HCT116 (cell line): ENCODE results near the gene BCO2. TPM values are rescaled to one million over a fixed set of nuclear protein-coding genes. Genes with fewer than 3 reads are reported as not detected.

Experiments
- ATAC-seq: fragments of 200-7000 bp; cut with Tn5 transposase; 2 replicates; pipeline ENCODE4 v1.9.1; 2020; ENCODE audit warnings: mild to moderate bottlenecking, moderate library complexity
- BruUV-seq: library from RNA; stranded (reverse); fragments of 400-500 nt; replicated peaks from 2 replicates; lab custom pipeline; 2021; lab: Mats Ljungman, UMichigan
- CTCF ChIA-PET: fragments of 300-600 bp; sonication (Branson Sonifier 250); formaldehyde crosslinking; loops from one replicate; lab custom pipeline; 2021; ENCODE audit warnings: antibody characterized with exemption; lab: Charles Lee
- POLR2A ChIA-PET: fragments of 300-600, 350-600 bp; sonication (Branson Sonifier 250); formaldehyde crosslinking; loops from one replicate; lab custom pipeline; 2021; ENCODE audit warnings: antibody characterized with exemption; lab: Charles Lee
- RAD21 ChIA-PET, 2 experiments: fragments of 300-600 bp; sonication (Branson Sonifier 250); formaldehyde crosslinking; loops; one replicate each; lab custom pipeline; 2023; ENCODE audit warnings: low total read pairs in 2 of 2; ENCODE audit not compliant: uncharacterized antibody in 2 of 2, unreplicated experiment in 2 of 2, low non-redundant PET in 1 of 2; lab: Charles Lee
- DNase-seq: peaks from one replicate; pipeline ENCODE4 v3.0.0-alpha.2; 2010; ENCODE audit warnings: low read depth, low spot score
- H2AFZ ChIP-seq: fragments of 200-600 bp; shearing (Covaris generic), sonication (generic); 2 replicates; pipeline ENCODE4 v1.6.1; 2017; ENCODE audit warnings: low read depth, mixed run types, mixed read lengths, antibody characterized with exemption, low read length; ENCODE audit not compliant: poor library complexity, severe bottlenecking
- H3K27ac ChIP-seq: 2 replicates; pipeline ENCODE4 v1.5.1; 2012; ENCODE audit warnings: low read depth, low read length
- H3K27me3 ChIP-seq: fragments of 200-600 bp; sonication (generic); 2 replicates; pipeline ENCODE4 v1.6.1; 2016; ENCODE audit warnings: mixed run types, low read length, mixed read lengths; ENCODE audit not compliant: insufficient read depth
- H3K36me3 ChIP-seq, 2 experiments: fragments of 200-500 bp in 1 of 2; fragments of 200-600 bp in 1 of 2; sonication (Bioruptor generic) in 1 of 2; sonication (generic) in 1 of 2; 2 replicates each; pipeline versions ENCODE4 v1.5.1 to v1.6.1; 2014 to 2016; ENCODE audit warnings: low read length in 2 of 2, inconsistent platforms in 1 of 2, mixed read lengths in 1 of 2, mixed run types in 1 of 2; ENCODE audit not compliant: insufficient read depth in 2 of 2, control insufficient read depth in 1 of 2
- H3K4me1 ChIP-seq, 2 experiments: fragments of 200-600 bp in 1 of 2; sonication (generic) in 1 of 2; 2 replicates each; pipeline versions ENCODE4 v1.5.1 to v1.6.1; 2012 to 2017; ENCODE audit warnings: low read length in 2 of 2, inconsistent platforms in 1 of 2, mild to moderate bottlenecking in 1 of 2, mixed read lengths in 1 of 2, mixed run types in 1 of 2, moderate library complexity in 1 of 2; ENCODE audit not compliant: insufficient read depth in 2 of 2, control insufficient read depth in 1 of 2
- H3K4me2 ChIP-seq: fragments of 200-600 bp; sonication (generic); 2 replicates; pipeline ENCODE4 v1.6.1; 2017; ENCODE audit warnings: mixed run types, low read length, mixed read lengths
- H3K4me3 ChIP-seq, 2 experiments: fragments of 200-600 bp in 1 of 2; sonication (generic) in 1 of 2; replicated peaks in 1 of 2; 2 replicates each; pipeline ENCODE4 v1.5.1; 2011 to 2016; ENCODE audit warnings: low read length in 2 of 2, control low read depth in 1 of 2, low read depth in 1 of 2, mild to moderate bottlenecking in 1 of 2, mixed read lengths in 1 of 2, mixed run types in 1 of 2
- H3K79me2 ChIP-seq: fragments of 200-600 bp; sonication (generic); 2 replicates; pipeline ENCODE4 v1.6.1; 2017; ENCODE audit warnings: mild to moderate bottlenecking, mixed run types, low read length, moderate library complexity, mixed read lengths; ENCODE audit not compliant: insufficient read depth
- H3K9ac ChIP-seq: fragments of 200-600 bp; sonication (generic); 2 replicates; pipeline ENCODE4 v1.6.1; 2016; ENCODE audit warnings: low read length, mixed read lengths
- H3K9me2 ChIP-seq: fragments of 200-600 bp; sonication (generic), shearing (Covaris generic); 2 replicates; pipeline ENCODE4 v1.6.1; 2017; ENCODE audit warnings: mixed run types, mild to moderate bottlenecking, moderate library complexity; ENCODE audit not compliant: insufficient read depth
- H3K9me3 ChIP-seq, 2 experiments: fragments of 200-500 bp in 1 of 2; fragments of 200-600 bp in 1 of 2; sonication (Bioruptor generic) in 1 of 2; sonication (generic) in 1 of 2; 2 replicates each; pipeline ENCODE4 v1.6.1; 2014 to 2017; ENCODE audit warnings: low read length in 2 of 2, mixed read lengths in 2 of 2, inconsistent platforms in 1 of 2, low read depth in 1 of 2, mild to moderate bottlenecking in 1 of 2, mixed run types in 1 of 2, moderate library complexity in 1 of 2; ENCODE audit not compliant: control insufficient read depth in 1 of 2, insufficient read depth in 1 of 2
- H4K20me1 ChIP-seq: fragments of 200-600 bp; sonication (generic), shearing (Covaris generic); 2 replicates; pipeline ENCODE4 v1.6.1; 2017; ENCODE audit warnings: mixed run types, mild to moderate bottlenecking, moderate library complexity; ENCODE audit not compliant: insufficient read depth
- ATF3 ChIP-seq: IDR thresholded peaks from 2 replicates; pipeline ENCODE4 v1.6.1; 2012
- CTCF ChIP-seq, 3 experiments: fragments of 200-600 bp in 1 of 3; sonication (generic) in 1 of 3; IDR thresholded peaks in 2 of 3; conservative IDR thresholded peaks in 1 of 3; 2 replicates each; pipeline ENCODE4 v1.5.1; 2012 to 2017; ENCODE audit warnings: low read depth in 2 of 3, low read length in 2 of 3, antibody characterized with exemption in 1 of 3, borderline replicate concordance in 1 of 3, control low read depth in 1 of 3, mild to moderate bottlenecking in 1 of 3, mixed read lengths in 1 of 3, mixed run types in 1 of 3, moderate library complexity in 1 of 3; ENCODE audit not compliant: insufficient read depth in 1 of 3
- EGR1 ChIP-seq: IDR thresholded peaks from 2 replicates; pipeline ENCODE4 v1.6.1; 2012; ENCODE audit warnings: low read depth
- ELF1 ChIP-seq: IDR thresholded peaks from 2 replicates; pipeline ENCODE4 v1.6.1; 2012; ENCODE audit warnings: low read depth, borderline replicate concordance
- EZH2phosphoT487 ChIP-seq: fragments of 200-600 bp; IDR thresholded peaks from 2 replicates; pipeline ENCODE4 v1.6.1; 2018; ENCODE audit warnings: antibody characterized with exemption, borderline replicate concordance
- POLR2A ChIP-seq: IDR thresholded peaks from 2 replicates; pipeline ENCODE4 v1.7.0; 2011; ENCODE audit warnings: borderline replicate concordance; ENCODE audit not compliant: insufficient read depth, insufficient read length; ENCODE audit errors: extremely low read depth
- POLR2AphosphoS5 ChIP-seq: IDR thresholded peaks from 2 replicates; pipeline ENCODE4 v1.6.1; 2011; ENCODE audit warnings: mild to moderate bottlenecking, low read depth, low read length, moderate library complexity
- RAD21 ChIP-seq: IDR thresholded peaks from 2 replicates; pipeline ENCODE4 v1.6.1; 2012; ENCODE audit warnings: low read depth, mild to moderate bottlenecking
- REST ChIP-seq: IDR thresholded peaks from 2 replicates; pipeline ENCODE4 v1.6.1; 2012; ENCODE audit warnings: low read depth
- SIN3A ChIP-seq: IDR thresholded peaks from 2 replicates; pipeline ENCODE4 v1.6.1; 2012; ENCODE audit warnings: low read depth
- SP1 ChIP-seq: IDR thresholded peaks from 2 replicates; pipeline ENCODE4 v1.6.1; 2012; ENCODE audit warnings: low read depth
- TCF7L2 ChIP-seq: IDR thresholded peaks from 2 replicates; pipeline ENCODE4 v1.7.0; 2011; ENCODE audit warnings: borderline replicate concordance, inconsistent platforms; ENCODE audit not compliant: insufficient read depth, insufficient read length; ENCODE audit errors: extremely low read depth
- YY1 ChIP-seq: IDR thresholded peaks from 2 replicates; pipeline ENCODE4 v1.6.1; 2011; ENCODE audit warnings: low read length, low read depth, moderate library complexity, mild to moderate bottlenecking; ENCODE audit not compliant: insufficient replicate concordance; ENCODE audit errors: extremely low read depth
- intact Hi-C: fragments of 100-400 bp; cut with micrococcal nuclease; formaldehyde crosslinking; loops from 2 replicates; pipeline ENCODE4 v1.10.0; 2022
- total RNA-seq: library from RNA; stranded (reverse); gene quantifications from one replicate; pipeline ENCODE4 v1.2.1, GENCODE V29; 2021; ENCODE audit not compliant: unreplicated experiment

BCO2 gene
- total RNA-seq, 1 experiment from 2014 or later = 4.0 TPM

- TF ChIP-seq ATF3 = no peak
- Histone ChIP-seq H2AFZ (no peak overlapping the region), H3K9me3 (no peaks in the 10 kb centered on the region), H3K4me1 (peaks cover 49 to 87% of the 10 kb centered on the region in 2 experiments), H3K9me2 (no peaks in the 10 kb centered on the region), H3K9ac (peak overlapping the region; percentile 30), H3K79me2 (peaks cover 78% of the 10 kb centered on the region), H3K4me2 (peak overlapping the region; percentile 76), H4K20me1 (no peaks in the 10 kb centered on the region), H3K27me3 (no peaks in the 10 kb centered on the region), H3K4me3 (peak overlapping the region in 1 of 2 experiments; percentile 21; a peak in 1 of 4 replicates), H3K36me3 (peaks cover 0 to 12% of the 10 kb centered on the region in 2 experiments; a peak in 2 of 4 replicates), H3K27ac (peak overlapping the region; percentile 86; the same call in 1 of the 2 replicates)
- BruUV-seq = no TSS peak
- ChIA-PET POLR2A (interaction anchor here (0.7 kb wide), 1 partner anchor 117 kb away, joined by 3 read pairs; no protein-coding TSS in a partner anchor), RAD21 (no interaction called here), CTCF (no interaction called here)
- ATAC-seq (no peak), DNase-seq (no peak)
- intact Hi-C loops = loop anchor here (5.0 kb wide), 1 partner anchor 283 kb away; the partner anchor contains the start of genes CFAP68 and FDXACB1
Observed at GRCh38 chr11:112160091-112160848, 15.0 kb upstream of the BCO2 start.

GRCh38 chr11:112161012-112161411, 14.3 kb upstream of the BCO2 start:
- peaks cover 70% of the 10 kb centered on the region for H3K79me2 ChIP-seq
- H2AFZ ChIP-seq = no peak overlapping the region
- no peaks in the 10 kb centered on the region for H3K9me3 ChIP-seq
- H4K20me1 ChIP-seq = no peaks in the 10 kb centered on the region
- H3K4me2 ChIP-seq = peak overlapping the region; percentile 76; the same call in 1 of the 2 replicates
- DNase-seq = no peak
- ChIA-PET CTCF (no interaction called here), POLR2A (no interaction called here), RAD21 (no interaction called here)
- H3K4me1 ChIP-seq = peaks cover 49 to 82% of the 10 kb centered on the region in 2 experiments
- no peaks in the 10 kb centered on the region for H3K9me2 ChIP-seq
- no peak overlapping the region for H3K27ac ChIP-seq
- H3K9ac ChIP-seq = no peak overlapping the region
- no peak for ATAC-seq
- BruUV-seq = TSS peak; percentile 1
- intact Hi-C loops = loop anchor here (5.0 kb wide), 1 partner anchor 284 kb away; the partner anchor contains the start of genes CFAP68 and FDXACB1
- H3K36me3 ChIP-seq = peaks cover 0 to 5% of the 10 kb centered on the region in 2 experiments; a peak in 2 of 4 replicates
- no peak overlapping the region for H3K4me3 ChIP-seq
- H3K27me3 ChIP-seq = no peaks in the 10 kb centered on the region
- TF ChIP-seq YY1 (no peak), SP1 (no peak), SIN3A (no peak), POLR2AphosphoS5 (no peak), POLR2A (no peak), EGR1 (no peak), CTCF (IDR thresholded peaks at IDR 0.05 in 2 of 3, conservative IDR thresholded peaks at IDR 0.05 in 1 of 3; ENCODE audit: borderline replicate concordance in 1 of 3, insufficient read depth in 1 of 3, low read depth in 2 of 3, low read length in 2 of 3) (no peak), EZH2phosphoT487 (no peak), ELF1 (no peak), REST (no peak), RAD21 (no peak), TCF7L2 (no peak)
